ENCODE measurements around the gene ARFIP1.
"Not testable (repeated sequence)": the region's sequence is repeated elsewhere in the genome, so short reads cannot be mapped to it uniquely, and the experiment has no call there.

The ARFIP1 gene

DNA sequence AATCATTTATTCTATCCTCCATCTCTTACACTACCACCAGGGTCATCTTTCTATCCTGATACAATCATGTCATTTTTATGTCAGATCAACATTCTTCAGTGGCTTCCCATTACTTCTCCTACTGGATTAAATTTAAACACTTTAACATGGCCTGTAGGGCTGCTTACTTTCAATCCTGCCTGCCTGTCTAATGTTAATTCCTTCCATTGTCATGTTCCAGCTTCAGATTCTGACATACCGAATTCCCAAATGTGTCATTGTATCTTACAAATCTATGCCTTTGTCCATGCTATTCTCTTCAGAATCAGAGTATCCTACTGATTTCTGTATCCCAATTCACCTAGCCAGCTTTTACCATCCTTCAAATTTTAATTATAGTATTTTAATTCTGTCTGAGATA, 106.4 kb downstream of the ARFIP1 start:
- in situ Hi-C loops (cut with HindIII; ENCODE audit: low sequenced_read_pairs) = no loop called here

DNA sequence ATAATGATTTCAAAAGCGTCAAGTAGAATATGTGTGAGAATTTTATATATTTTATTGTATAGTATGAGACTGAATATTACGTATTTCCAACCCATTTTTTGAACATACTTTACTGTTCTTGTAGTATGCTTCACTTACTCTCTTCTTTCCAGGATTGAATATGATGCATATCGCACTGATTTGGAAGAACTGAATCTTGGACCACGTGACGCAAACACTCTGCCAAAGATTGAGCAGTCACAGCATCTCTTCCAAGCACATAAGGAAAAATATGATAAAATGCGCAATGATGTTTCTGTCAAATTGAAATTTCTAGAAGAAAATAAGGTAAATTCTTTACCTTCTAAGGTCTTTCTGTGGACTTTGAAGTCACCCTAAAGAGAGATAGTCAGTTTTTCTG, 108.2 kb downstream of the ARFIP1 start:
- in situ Hi-C loops (cut with HindIII; ENCODE audit: low sequenced_read_pairs) = no loop called here

DNA sequence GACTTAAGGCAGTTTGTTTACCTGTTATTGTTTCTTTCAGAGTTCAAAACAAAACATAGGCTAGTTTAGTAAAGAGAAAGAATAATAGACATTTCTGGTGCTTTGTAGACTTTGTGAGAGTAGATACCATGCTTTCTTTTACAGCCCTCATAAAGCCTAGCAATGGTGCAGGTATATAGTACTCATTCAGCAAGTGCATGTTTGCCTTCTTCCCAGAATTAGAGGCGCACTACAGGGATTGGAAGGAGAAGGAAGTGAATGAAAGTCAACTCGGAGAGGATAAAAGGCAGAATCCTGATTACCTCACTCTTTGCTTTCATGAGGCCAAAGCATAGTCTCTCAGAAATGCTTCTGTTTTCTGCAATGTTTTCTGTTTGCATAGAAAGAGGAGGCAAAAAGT, 113.2 kb downstream of the ARFIP1 start:
- in situ Hi-C loops (cut with HindIII; ENCODE audit: low sequenced_read_pairs) = no loop called here

DNA sequence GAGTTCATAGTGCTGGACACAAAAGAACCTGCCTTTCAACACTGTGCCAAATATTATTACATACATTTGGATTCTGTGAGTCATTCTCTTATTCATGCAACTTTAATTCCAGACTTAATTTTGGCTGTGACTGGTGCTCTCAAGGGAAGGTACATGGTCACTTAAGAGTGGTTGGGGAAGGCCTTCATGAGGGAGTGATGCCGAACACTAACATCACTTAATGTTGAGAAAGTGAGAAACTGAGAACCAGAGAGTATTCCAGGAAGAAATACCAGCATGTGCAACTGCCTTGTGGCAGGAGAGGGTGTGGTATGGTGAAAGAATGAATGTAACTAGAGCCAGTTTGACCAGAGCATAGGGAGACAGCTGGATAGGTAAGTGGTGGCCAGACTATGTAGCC, 114.9 kb downstream of the ARFIP1 start:
- in situ Hi-C loops (cut with HindIII; ENCODE audit: low sequenced_read_pairs) = no loop called here

DNA sequence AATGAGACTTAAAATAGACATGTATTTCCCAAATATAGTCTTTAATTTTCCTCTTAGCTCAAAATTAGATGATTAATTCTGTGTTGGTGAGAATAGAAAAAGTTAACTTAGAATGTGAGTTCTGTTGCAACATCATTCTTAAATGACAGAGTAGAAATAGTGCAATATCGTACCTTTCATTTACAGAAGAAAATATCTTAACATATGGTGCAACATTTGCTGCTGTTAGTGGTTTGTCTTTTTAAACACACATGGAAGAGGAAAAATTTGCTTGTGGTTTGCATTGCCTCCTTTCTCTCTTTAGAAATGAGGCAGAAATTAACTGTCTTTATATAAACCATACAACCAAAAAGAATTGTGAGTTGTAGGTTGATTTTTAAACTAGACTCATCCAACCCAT, 117.1 kb downstream of the ARFIP1 start:
- in situ Hi-C loops (cut with HindIII; ENCODE audit: low sequenced_read_pairs) = no loop called here

DNA sequence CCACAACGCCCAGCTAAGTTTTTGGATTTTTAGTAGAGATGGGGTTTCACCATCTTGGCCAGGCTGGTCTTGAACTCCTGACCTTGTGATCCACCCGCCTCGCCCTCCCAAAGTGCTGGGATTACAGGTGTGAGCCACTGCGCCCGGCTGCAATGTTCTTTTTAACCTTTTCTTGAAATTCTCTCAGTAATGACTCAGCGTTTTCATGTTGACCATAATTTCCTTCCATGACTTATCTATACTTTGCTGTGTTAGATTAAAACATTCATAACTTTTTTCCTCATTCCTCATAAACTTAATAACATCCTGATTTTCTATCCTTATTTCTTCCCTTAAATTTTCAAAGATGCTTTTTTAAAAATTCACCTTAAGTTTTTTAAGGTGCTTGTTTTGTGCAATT, 118.4 kb downstream of the ARFIP1 start:
- in situ Hi-C loops (cut with HindIII; ENCODE audit: low sequenced_read_pairs) = not testable (repeated sequence)

DNA sequence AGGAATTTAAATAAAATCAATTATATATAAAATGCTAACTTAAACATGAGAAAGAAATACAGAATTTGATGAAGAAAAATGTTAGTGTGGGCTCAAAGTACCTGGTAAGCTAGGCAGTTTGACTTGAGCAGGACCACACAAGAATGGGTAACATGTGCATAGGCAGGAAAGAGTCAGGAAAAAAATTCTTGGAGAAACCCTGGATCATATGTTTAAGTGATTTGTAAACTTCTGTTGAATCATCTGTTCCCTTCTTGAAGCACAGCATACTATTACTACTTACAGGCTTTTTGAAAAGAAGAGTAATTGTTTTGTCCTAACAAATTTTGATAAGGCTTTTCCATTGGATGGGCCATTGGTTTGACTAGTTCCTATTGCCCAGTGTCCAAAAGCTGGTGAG, 118.9 kb downstream of the ARFIP1 start:
- in situ Hi-C loops (cut with HindIII; ENCODE audit: low sequenced_read_pairs) = no loop called here

DNA sequence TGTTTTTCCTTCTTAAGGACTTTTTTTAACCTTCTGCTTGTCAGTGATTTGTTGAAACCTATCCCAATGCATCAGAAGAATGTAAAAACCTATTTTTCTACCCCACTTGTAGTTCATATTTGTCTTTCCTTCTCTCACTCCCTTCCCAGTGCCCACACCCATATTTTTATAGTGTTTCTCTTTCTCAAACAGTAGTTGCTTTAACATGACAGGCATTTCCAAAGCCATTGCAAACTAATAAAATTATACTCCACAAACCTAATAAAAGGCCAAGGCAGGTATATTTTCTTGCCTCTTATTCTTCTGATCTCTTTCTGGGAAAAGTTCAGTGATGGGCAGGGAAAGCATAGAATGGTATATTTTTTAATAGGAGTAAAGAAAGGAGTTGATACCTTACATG, 120.6 kb downstream of the ARFIP1 start:
- in situ Hi-C loops (cut with HindIII; ENCODE audit: low sequenced_read_pairs) = no loop called here

DNA sequence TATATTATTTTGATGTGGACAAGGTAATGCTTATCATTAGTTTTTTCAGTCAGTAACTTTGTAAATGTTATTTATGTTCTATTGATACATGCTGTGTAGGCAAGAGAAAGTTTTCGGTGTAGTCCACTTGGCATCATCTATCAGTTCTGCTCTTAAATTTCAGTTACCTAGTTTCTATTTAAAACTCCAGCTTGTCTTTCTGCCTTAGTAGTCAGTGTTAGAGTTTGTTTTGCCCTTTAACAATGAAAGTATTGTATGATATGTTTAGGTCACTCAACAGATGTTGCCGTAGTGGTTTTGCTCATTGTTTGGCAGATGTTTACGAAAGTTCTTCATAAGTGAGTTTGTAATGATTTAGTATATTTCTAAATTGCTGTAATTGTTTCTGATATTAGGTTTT, 121.5 kb downstream of the ARFIP1 start:
- in situ Hi-C loops (cut with HindIII; ENCODE audit: low sequenced_read_pairs) = no loop called here

DNA sequence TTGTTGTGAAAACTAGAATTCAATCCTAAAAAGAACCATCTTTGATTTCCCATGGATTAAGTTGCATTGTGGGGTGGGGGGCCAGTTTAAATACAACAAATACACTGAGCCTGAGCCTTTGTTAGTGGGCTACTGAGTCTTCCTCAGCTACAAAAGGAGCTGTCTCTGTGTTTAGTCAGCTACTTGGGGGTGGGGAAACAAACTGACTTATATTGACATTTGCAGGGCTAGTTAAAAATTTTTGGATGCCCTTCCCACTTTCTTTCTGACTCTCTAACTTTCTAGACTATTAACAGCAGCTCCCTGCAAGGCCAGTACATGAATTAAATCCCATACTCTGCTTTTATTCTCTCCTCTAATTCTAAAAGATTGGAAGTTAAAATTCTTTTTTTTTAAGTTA, 123.9 kb downstream of the ARFIP1 start:
- in situ Hi-C loops (cut with HindIII; ENCODE audit: low sequenced_read_pairs) = no loop called here

DNA sequence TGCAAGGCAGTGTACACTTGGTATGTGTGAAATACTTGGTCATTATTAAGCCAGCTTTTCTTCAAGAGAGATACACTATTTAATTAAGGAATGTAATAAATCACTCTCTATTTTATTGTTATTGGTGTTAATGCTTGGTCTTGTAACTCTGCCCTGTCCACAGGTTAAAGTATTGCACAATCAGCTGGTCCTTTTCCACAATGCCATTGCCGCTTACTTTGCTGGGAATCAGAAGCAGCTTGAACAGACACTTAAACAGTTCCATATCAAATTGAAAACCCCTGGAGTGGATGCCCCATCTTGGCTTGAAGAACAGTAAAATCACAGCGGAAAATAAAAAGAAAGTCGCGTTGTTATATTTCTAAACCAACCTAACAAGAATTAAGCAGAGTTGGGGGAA, 130.1 kb downstream of the ARFIP1 start:
- in situ Hi-C loops (cut with HindIII; ENCODE audit: low sequenced_read_pairs) = no loop called here

DNA sequence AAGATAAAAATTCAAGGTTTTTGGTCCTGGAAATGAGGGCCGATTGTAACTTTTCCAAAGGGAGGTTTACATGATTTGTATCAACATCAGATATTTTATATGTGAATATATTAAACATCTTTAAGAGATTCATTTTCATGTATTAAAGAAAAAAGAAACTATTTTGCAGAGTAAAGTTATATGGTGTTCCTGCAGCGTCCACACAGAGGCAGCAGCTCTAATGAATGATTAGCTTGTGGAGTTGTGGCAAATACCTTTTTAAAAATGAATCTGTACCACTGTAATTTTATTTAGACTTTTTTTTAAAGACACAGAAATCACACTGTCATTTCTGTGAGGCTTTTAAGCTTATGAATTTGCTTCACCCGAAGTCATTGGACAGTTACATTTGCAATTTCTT, 130.8 kb downstream of the ARFIP1 start:
- in situ Hi-C loops (cut with HindIII; ENCODE audit: low sequenced_read_pairs) = no loop called here

DNA sequence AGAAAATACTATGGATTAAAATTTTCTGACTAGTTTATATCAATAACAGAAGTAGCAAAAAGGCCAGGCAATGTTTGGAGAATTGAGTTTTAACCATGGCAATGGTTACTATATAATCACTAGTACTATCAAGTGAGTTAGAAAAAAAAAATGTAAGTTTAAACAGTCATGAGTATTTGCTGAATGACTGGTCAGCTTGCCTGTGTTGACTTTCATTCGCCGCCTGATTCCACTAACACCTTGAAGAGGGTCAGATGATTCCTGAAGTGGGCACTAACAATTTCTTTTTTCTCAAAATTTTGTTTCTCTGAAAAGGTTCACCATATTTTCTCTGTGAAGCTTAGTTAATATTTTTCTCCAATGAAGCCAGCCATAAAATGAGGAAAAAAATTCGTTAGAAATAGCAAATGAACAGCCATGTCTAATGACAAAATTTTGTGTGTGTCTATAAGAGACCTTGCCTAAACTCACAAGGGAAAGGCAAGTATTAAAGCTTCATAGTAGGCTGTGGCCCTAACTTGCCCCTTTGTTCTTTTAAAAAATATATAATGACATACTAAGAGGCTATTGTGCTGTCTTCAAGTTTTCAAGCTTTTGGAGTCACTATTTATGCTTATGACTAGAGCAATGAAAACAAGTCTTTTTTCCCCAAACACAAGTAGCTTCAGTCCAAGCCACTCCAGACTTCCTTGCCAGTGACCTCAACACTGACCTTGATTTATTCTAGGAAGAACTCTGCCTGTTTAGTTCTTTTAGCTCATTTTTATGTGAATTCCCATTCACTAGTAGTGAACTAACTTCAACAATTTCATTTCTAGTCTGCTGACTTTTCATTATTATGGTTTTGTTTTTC, 138.0 kb downstream of the ARFIP1 start:
- in situ Hi-C loops (cut with HindIII; ENCODE audit: low sequenced_read_pairs) = no loop called here

DNA sequence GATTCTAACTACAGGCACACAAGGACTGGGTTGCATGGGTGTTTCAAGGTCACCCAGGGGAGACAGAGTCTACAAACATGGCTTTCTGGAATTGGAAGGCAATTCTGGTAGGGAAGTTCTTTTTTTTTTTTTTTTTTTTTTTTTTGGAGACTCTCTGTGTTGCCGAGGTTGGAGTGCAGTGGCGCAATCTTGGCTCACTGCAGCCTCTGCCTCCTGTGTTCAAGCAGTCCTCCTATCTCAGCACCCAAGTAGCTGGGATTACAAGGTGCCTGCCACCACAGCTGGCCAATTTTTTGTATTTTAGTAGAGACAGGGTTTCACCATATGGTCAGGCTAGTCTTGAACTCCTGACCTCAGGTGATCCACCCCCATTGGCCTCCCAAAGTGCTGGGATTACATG, 140.1 kb downstream of the ARFIP1 start:
- in situ Hi-C loops (cut with HindIII; ENCODE audit: low sequenced_read_pairs) = no loop called here

DNA sequence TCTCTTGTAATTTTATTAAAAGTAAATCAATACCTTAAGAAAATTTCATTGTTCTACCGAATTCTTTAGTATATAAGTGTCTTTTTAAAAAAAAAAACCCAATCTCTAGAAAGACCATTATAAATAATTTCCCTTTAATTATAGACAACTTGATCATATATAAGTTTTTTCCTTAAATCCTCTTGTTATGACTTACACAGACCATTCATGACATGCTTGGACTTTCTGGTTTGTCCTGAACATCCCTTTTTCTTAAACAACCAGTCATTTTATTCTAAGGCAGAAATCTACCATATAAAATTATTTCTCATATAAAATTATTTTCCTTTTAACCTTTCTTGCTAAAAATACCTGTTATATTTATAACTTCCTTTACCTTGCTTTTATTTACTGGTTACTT, 141.0 kb downstream of the ARFIP1 start:
- in situ Hi-C loops (cut with HindIII; ENCODE audit: low sequenced_read_pairs) = no loop called here

DNA sequence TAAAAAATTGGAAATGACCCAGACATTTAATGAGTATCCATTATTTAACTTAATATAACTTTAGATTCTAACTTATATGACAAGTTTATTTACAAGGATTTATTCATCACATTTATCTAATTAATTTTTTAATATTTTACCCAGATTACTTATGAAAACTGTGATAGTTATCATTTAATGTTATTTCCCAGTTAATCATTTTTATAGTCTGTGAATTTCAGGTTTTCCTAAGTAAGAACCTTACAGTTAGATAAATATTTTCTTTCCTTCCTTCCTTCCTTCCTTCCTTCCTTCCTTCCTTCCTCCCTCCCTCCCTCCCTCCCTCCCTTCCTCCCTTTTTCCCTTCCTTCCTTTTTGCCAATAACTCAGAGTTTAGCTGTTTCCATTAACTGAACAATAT, 141.5 kb downstream of the ARFIP1 start:
- in situ Hi-C loops (cut with HindIII; ENCODE audit: low sequenced_read_pairs) = no loop called here

DNA sequence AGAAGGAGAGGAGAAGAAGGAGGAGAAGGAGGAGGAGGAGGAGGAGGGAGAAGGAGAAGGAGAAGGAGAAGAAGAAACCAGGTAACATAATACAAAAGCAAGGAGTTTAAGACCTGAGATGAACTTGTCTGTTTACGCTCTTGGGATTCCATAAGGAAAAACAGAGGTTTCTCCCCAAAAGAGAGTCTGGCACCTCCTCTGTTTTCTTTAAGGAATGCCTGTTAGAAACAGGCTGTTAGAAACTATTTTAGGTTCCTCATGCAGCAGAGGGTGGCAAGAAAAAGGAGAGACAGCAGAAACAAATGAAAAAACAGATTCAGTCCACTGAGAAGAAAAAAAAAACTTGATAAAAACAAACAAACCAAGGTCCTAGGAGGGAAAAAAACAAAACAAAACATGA, 146.1 kb downstream of the ARFIP1 start:
- in situ Hi-C loops (cut with HindIII; ENCODE audit: low sequenced_read_pairs) = no loop called here

DNA sequence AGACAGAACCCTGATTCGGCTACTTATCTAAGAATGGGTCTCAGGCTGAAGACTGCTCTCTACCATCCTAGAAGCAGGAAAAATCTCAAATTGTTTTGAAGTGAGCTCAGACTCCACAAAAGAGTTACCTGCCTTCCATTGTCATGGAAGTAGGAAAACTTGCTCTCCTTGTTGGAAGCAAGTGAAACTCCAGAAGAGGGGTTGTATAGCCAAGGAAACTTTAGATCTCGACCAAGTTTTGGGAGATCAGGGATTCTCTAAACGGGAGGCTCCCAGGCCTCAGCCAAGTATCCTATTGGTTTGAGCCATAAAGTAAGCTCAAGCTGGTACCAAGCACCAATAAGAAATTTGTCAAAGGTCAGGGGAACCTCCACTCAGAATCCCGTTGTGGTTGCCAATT, 147.2 kb downstream of the ARFIP1 start:
- in situ Hi-C loops (cut with HindIII; ENCODE audit: low sequenced_read_pairs) = no loop called here

DNA sequence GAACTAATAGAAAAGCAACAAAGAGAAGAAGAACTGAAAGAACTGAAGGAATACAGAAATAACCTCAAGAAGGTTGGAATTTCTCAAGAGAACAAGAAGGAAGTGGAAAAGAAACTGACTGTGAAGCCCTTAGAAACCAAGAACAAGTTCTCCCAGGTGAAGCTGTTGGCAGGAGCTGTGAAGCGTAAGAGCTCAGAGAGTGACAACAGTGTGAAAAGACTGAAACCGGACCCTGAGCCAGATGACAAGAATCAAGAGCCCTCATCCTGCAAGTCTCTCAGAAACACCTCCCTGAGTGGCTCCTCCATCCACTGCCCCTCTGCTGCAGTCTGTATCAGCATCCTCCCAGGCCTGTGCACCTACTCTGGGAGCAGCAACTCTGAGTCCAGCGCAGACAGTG, 148.0 kb downstream of the ARFIP1 start:
- in situ Hi-C loops (cut with HindIII; ENCODE audit: low sequenced_read_pairs) = no loop called here

DNA sequence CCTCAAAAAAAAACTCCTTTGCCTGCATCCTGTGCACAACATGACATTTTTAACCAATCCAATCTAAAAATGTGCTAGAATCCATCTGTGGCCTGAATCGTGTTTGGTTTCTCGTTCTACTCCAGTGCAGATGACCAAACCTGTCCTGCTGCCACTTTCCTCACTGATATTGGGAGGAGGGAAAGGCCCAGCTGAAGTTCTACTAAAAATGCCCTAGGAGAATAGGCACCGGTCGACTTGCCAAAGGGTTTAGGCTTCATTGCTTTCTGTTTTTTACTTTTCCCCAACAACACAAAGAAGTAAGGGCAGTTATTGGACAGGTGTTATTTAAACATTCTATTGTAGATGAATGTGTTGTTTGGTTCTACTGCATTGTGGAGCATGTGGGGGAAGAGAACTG, 148.5 kb downstream of the ARFIP1 start:
- in situ Hi-C loops (cut with HindIII; ENCODE audit: low sequenced_read_pairs) = no loop called here

DNA sequence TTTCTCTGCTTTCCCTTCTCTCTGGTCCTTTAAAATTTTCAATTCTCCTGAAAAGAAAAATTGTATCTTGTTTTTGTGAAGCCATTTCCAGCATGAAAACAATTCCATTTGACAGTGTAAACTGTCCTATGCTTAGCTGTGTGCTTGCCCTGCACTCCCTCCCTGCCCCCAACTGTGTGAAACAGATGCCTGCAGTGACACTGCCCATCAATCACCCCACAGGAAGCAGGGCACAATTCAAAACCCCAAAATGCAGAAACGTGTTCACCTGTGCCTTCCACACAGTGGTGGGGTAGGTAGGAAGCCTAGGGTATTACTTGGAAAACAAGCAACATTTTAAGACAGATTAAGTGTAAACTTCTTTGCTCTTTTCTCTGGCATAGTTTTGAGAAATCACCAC, 150.1 kb downstream of the ARFIP1 start:
- in situ Hi-C loops (cut with HindIII; ENCODE audit: low sequenced_read_pairs) = no loop called here

DNA sequence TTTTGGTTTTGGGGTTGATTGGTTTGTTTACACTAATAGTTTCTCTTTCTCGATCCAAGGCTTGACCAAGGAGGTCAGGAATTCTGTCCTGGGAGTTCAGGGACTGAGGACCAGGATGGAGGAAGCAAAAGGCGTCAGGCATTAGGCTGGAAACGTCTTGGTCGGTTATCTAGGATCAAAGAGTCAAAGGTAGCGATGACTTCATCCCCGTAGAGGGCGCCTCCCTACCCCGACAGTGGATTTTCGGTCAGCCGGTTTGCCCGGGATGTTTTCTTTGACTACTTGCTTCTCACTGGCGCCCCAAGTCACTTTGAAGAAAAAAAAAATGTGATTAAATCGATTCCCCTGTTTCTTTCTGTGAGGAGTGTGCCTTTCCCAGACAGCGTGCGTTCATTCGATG, 155.4 kb downstream of the ARFIP1 start:
- in situ Hi-C loops (cut with HindIII; ENCODE audit: low sequenced_read_pairs) = no loop called here
